ENCODE results near the gene NR3C2.
"Not testable (repeated sequence)": the region's sequence is repeated elsewhere in the genome, so short reads cannot be mapped to it uniquely, and the experiment has no call there.

NR3C2 gene

GRCh38 chr4:148145475-148145874 is 296.7 kb downstream of the NR3C2 start:
- Mint-ChIP-seq H3K27ac (no peak overlapping the region), H3K9me3 (no peaks in the 10 kb centered on the region), H3K4me1 (ENCODE audit: low read depth) (no peaks in the 10 kb centered on the region), H3K27me3 (ENCODE audit: low read depth) (no peaks in the 10 kb centered on the region), H3K4me3 (no peak overlapping the region), H3K36me3 (ENCODE audit: low read depth) (no peaks in the 10 kb centered on the region)
- DNase-seq (ENCODE audit: low spot score), result no peak

- DNase-seq (ENCODE audit: low spot score), result no peak
- H3K9me3 Mint-ChIP-seq, result no peaks in the 10 kb centered on the region
- H3K36me3 Mint-ChIP-seq (ENCODE audit: low read depth), result no peaks in the 10 kb centered on the region
Observed at GRCh38 chr4:148143174-148143573, 299.0 kb downstream of the NR3C2 start.

GRCh38 chr4:148141501-148141900 is 300.7 kb downstream of the NR3C2 start:
- no peaks in the 10 kb centered on the region for H3K36me3 Mint-ChIP-seq (ENCODE audit: low read depth)
- H3K4me3 Mint-ChIP-seq, result no peak overlapping the region
- no peaks in the 10 kb centered on the region for H3K4me1 Mint-ChIP-seq (ENCODE audit: low read depth)
- H3K27me3 Mint-ChIP-seq (ENCODE audit: low read depth), result no peaks in the 10 kb centered on the region
- no peak for DNase-seq (ENCODE audit: low spot score)
- H3K27ac Mint-ChIP-seq, result no peak overlapping the region
- no peaks in the 10 kb centered on the region for H3K9me3 Mint-ChIP-seq

More at GRCh38 chr4:148143174-148143573, 299.0 kb downstream of the NR3C2 start:
- H3K27me3 Mint-ChIP-seq (ENCODE audit: low read depth), result no peaks in the 10 kb centered on the region
- H3K4me1 Mint-ChIP-seq (ENCODE audit: low read depth), result no peaks in the 10 kb centered on the region
- no peak overlapping the region for H3K27ac Mint-ChIP-seq
- no peak overlapping the region for H3K4me3 Mint-ChIP-seq

- Mint-ChIP-seq H3K27me3 (ENCODE audit: low read depth) (no peaks in the 10 kb centered on the region), H3K9me3 (peaks cover 14% of the 10 kb centered on the region), H3K4me3 (no peak overlapping the region), H3K36me3 (ENCODE audit: low read depth) (no peaks in the 10 kb centered on the region), H3K27ac (no peak overlapping the region), H3K4me1 (ENCODE audit: low read depth) (no peaks in the 10 kb centered on the region)
- no peak for DNase-seq (ENCODE audit: low spot score)
Observed at GRCh38 chr4:148126825-148127224, 315.4 kb downstream of the NR3C2 start.

- no peak overlapping the region for H3K4me3 Mint-ChIP-seq
- no peaks in the 10 kb centered on the region for H3K4me1 Mint-ChIP-seq (ENCODE audit: low read depth)
- H3K36me3 Mint-ChIP-seq (ENCODE audit: low read depth), result no peaks in the 10 kb centered on the region
- no peak overlapping the region for H3K27ac Mint-ChIP-seq
- H3K27me3 Mint-ChIP-seq (ENCODE audit: low read depth), result no peaks in the 10 kb centered on the region
- H3K9me3 Mint-ChIP-seq, result peaks cover 14% of the 10 kb centered on the region
- no peak for DNase-seq (ENCODE audit: low spot score)
Observed at GRCh38 chr4:148124512-148124911, 317.7 kb downstream of the NR3C2 start.

GRCh38 chr4:148123161-148123560 is 319.1 kb downstream of the NR3C2 start:
- H3K27ac Mint-ChIP-seq; DNase-seq (ENCODE audit: low spot score); H3K36me3 Mint-ChIP-seq (ENCODE audit: low read depth); H3K4me3 Mint-ChIP-seq; H3K4me1 Mint-ChIP-seq (ENCODE audit: low read depth); H3K27me3 Mint-ChIP-seq (ENCODE audit: low read depth): not testable (repeated sequence)
- peaks cover 14% of the 10 kb centered on the region for H3K9me3 Mint-ChIP-seq

GRCh38 chr4:148120216-148120615 is 322.0 kb downstream of the NR3C2 start:
- Mint-ChIP-seq H3K27ac (no peak overlapping the region), H3K36me3 (ENCODE audit: low read depth) (no peaks in the 10 kb centered on the region), H3K9me3 (peaks cover 14% of the 10 kb centered on the region), H3K4me1 (ENCODE audit: low read depth) (no peaks in the 10 kb centered on the region), H3K27me3 (ENCODE audit: low read depth) (no peaks in the 10 kb centered on the region), H3K4me3 (no peak overlapping the region)
- DNase-seq (ENCODE audit: low spot score), result no peak

- peaks cover 7% of the 10 kb centered on the region for H3K9me3 Mint-ChIP-seq
- H3K27ac Mint-ChIP-seq, result no peak overlapping the region
- H3K27me3 Mint-ChIP-seq (ENCODE audit: low read depth), result no peaks in the 10 kb centered on the region
- H3K36me3 Mint-ChIP-seq (ENCODE audit: low read depth), result no peaks in the 10 kb centered on the region
- no peak overlapping the region for H3K4me3 Mint-ChIP-seq
- H3K4me1 Mint-ChIP-seq (ENCODE audit: low read depth), result no peaks in the 10 kb centered on the region
- DNase-seq (ENCODE audit: low spot score), result no peak
Observed at GRCh38 chr4:148118633-148119032, 323.6 kb downstream of the NR3C2 start.

GRCh38 chr4:148118179-148118578 is 324.0 kb downstream of the NR3C2 start:
- no peaks in the 10 kb centered on the region for H3K4me1 Mint-ChIP-seq (ENCODE audit: low read depth)
- H3K27ac Mint-ChIP-seq, result no peak overlapping the region
- no peak for DNase-seq (ENCODE audit: low spot score)
- peaks cover 2% of the 10 kb centered on the region for H3K9me3 Mint-ChIP-seq
- H3K27me3 Mint-ChIP-seq (ENCODE audit: low read depth), result no peaks in the 10 kb centered on the region
- no peaks in the 10 kb centered on the region for H3K36me3 Mint-ChIP-seq (ENCODE audit: low read depth)
- no peak overlapping the region for H3K4me3 Mint-ChIP-seq

GRCh38 chr4:148116969-148117368 is 325.2 kb downstream of the NR3C2 start:
- Mint-ChIP-seq H3K9me3 (no peaks in the 10 kb centered on the region), H3K27me3 (ENCODE audit: low read depth) (no peaks in the 10 kb centered on the region), H3K27ac (no peak overlapping the region), H3K4me1 (ENCODE audit: low read depth) (no peaks in the 10 kb centered on the region), H3K4me3 (no peak overlapping the region), H3K36me3 (ENCODE audit: low read depth) (no peaks in the 10 kb centered on the region)
- no peak for DNase-seq (ENCODE audit: low spot score)

GRCh38 chr4:148116264-148116663 is 325.9 kb downstream of the NR3C2 start:
- no peak for DNase-seq (ENCODE audit: low spot score)
- H3K36me3 Mint-ChIP-seq (ENCODE audit: low read depth), result no peaks in the 10 kb centered on the region
- H3K9me3 Mint-ChIP-seq, result no peaks in the 10 kb centered on the region
- no peak overlapping the region for H3K27ac Mint-ChIP-seq
- H3K4me1 Mint-ChIP-seq (ENCODE audit: low read depth), result no peaks in the 10 kb centered on the region
- no peaks in the 10 kb centered on the region for H3K27me3 Mint-ChIP-seq (ENCODE audit: low read depth)
- H3K4me3 Mint-ChIP-seq, result no peak overlapping the region

- DNase-seq (ENCODE audit: low spot score), result no peak
- H3K4me1 Mint-ChIP-seq (ENCODE audit: low read depth), result no peaks in the 10 kb centered on the region
- no peaks in the 10 kb centered on the region for H3K36me3 Mint-ChIP-seq (ENCODE audit: low read depth)
- H3K27me3 Mint-ChIP-seq (ENCODE audit: low read depth), result no peaks in the 10 kb centered on the region
- no peak overlapping the region for H3K4me3 Mint-ChIP-seq
- no peaks in the 10 kb centered on the region for H3K9me3 Mint-ChIP-seq
- no peak overlapping the region for H3K27ac Mint-ChIP-seq
Observed at GRCh38 chr4:148114436-148114835, 327.8 kb downstream of the NR3C2 start.

GRCh38 chr4:148112231-148112982 is 329.8 kb downstream of the NR3C2 start:
- H3K27me3 Mint-ChIP-seq (ENCODE audit: low read depth), result no peaks in the 10 kb centered on the region
- no peak for DNase-seq (ENCODE audit: low spot score)
- no peaks in the 10 kb centered on the region for H3K36me3 Mint-ChIP-seq (ENCODE audit: low read depth)
- H3K27ac Mint-ChIP-seq, result no peak overlapping the region
- no peaks in the 10 kb centered on the region for H3K4me1 Mint-ChIP-seq (ENCODE audit: low read depth)
- H3K9me3 Mint-ChIP-seq, result no peaks in the 10 kb centered on the region
- no peak overlapping the region for H3K4me3 Mint-ChIP-seq

GRCh38 chr4:148110169-148110568 is 332.0 kb downstream of the NR3C2 start:
- no peak overlapping the region for H3K4me3 Mint-ChIP-seq
- no peaks in the 10 kb centered on the region for H3K9me3 Mint-ChIP-seq
- H3K4me1 Mint-ChIP-seq (ENCODE audit: low read depth), result no peaks in the 10 kb centered on the region
- H3K27me3 Mint-ChIP-seq (ENCODE audit: low read depth), result no peaks in the 10 kb centered on the region
- H3K36me3 Mint-ChIP-seq (ENCODE audit: low read depth), result no peaks in the 10 kb centered on the region
- no peak overlapping the region for H3K27ac Mint-ChIP-seq
- DNase-seq (ENCODE audit: low spot score), result no peak

- no peak for DNase-seq (ENCODE audit: low spot score)
- H3K9me3 Mint-ChIP-seq, result no peaks in the 10 kb centered on the region
- no peak overlapping the region for H3K4me3 Mint-ChIP-seq
- no peaks in the 10 kb centered on the region for H3K36me3 Mint-ChIP-seq (ENCODE audit: low read depth)
- H3K27ac Mint-ChIP-seq, result no peak overlapping the region
- H3K27me3 Mint-ChIP-seq (ENCODE audit: low read depth), result no peaks in the 10 kb centered on the region
- no peaks in the 10 kb centered on the region for H3K4me1 Mint-ChIP-seq (ENCODE audit: low read depth)
Observed at GRCh38 chr4:148109216-148109615, 333.0 kb downstream of the NR3C2 start.

All from T-helper 2 cell treated with Interferon-gamma antibody and Interleukin-4, amounts not matched to agents 5 μg/mL and 100 μg/mL, for 36 hours (primary cell).